ENCODE data around the gene RAB33A.

The RAB33A gene

GRCh38 chrX:130196466-130196865 is 24.7 kb downstream of the RAB33A start:
- TF ChIP-seq ZFX (IDR thresholded peaks at IDR 0.05) (no peak), CTCF (conservative IDR thresholded peaks at IDR 0.05) (no peak)
- H3K27ac ChIP-seq: no peak overlapping the region; the same call in 1 of the 2 replicates

GRCh38 chrX:130197464-130197863 is 25.7 kb downstream of the RAB33A start:
- H3K27ac ChIP-seq: peak overlapping the region; percentile 74
- no peak for TF ChIP-seq ZFX (IDR thresholded peaks at IDR 0.05)
- TF ChIP-seq CTCF (conservative IDR thresholded peaks at IDR 0.05): no peak

- no peak overlapping the region for H3K27ac ChIP-seq
- no peak for TF ChIP-seq ZFX (IDR thresholded peaks at IDR 0.05)
- TF ChIP-seq CTCF (conservative IDR thresholded peaks at IDR 0.05): no peak
These were observed 32.9 kb downstream of the RAB33A start for GRCh38 chrX:130204647-130205046.

GRCh38 chrX:130211415-130212186 is 39.8 kb downstream of the RAB33A start:
- TF ChIP-seq ZFX (IDR thresholded peaks at IDR 0.05): no peak
- TF ChIP-seq CTCF (conservative IDR thresholded peaks at IDR 0.05): no peak
- H3K27ac ChIP-seq: no peak overlapping the region

- H3K27ac ChIP-seq: no peak overlapping the region
- TF ChIP-seq CTCF (conservative IDR thresholded peaks at IDR 0.05): no peak
- TF ChIP-seq ZFX (IDR thresholded peaks at IDR 0.05): no peak
These were observed 40.6 kb downstream of the RAB33A start for GRCh38 chrX:130212371-130212770.

GRCh38 chrX:130213376-130213775 is 41.6 kb downstream of the RAB33A start:
- TF ChIP-seq ZFX (IDR thresholded peaks at IDR 0.05): no peak
- no peak for TF ChIP-seq CTCF (conservative IDR thresholded peaks at IDR 0.05)
- H3K27ac ChIP-seq: no peak overlapping the region

GRCh38 chrX:130216320-130216719 is 44.6 kb downstream of the RAB33A start:
- TF ChIP-seq ZFX (IDR thresholded peaks at IDR 0.05): no peak
- no peak overlapping the region for H3K27ac ChIP-seq

GRCh38 chrX:130224810-130225209 is 53.0 kb downstream of the RAB33A start:
- TF ChIP-seq CTCF (conservative IDR thresholded peaks at IDR 0.05) (no peak), ZFX (IDR thresholded peaks at IDR 0.05) (no peak)
- no peak overlapping the region for H3K27ac ChIP-seq

All from C4-2B (cell line).